GM12874 (cell line): Measurements from ENCODE around the gene PTPRK.

Experiments
- CTCF ChIP-seq: IDR thresholded peaks from 2 replicates; pipeline ENCODE4 v1.5.1; 2011; ENCODE audit warnings: low read depth, mild to moderate bottlenecking, control low read depth, low read length, moderate library complexity; ENCODE audit not compliant: insufficient read depth

PTPRK gene

GRCh38 chr6:127952831-127953230 lies 567.6 kb downstream of the PTPRK start:
- no peak for TF ChIP-seq CTCF

GRCh38 chr6:127952176-127952575 lies 568.2 kb downstream of the PTPRK start:
- no peak for TF ChIP-seq CTCF

GRCh38 chr6:127951172-127951917 lies 569.1 kb downstream of the PTPRK start:
- TF ChIP-seq CTCF: no peak

- no peak for TF ChIP-seq CTCF
These were observed 569.7 kb downstream of the PTPRK start for GRCh38 chr6:127950566-127951145.

- no peak for TF ChIP-seq CTCF
These were observed 571.1 kb downstream of the PTPRK start for GRCh38 chr6:127949251-127949650.

- no peak for TF ChIP-seq CTCF
These were observed 574.0 kb downstream of the PTPRK start for GRCh38 chr6:127946388-127946787.

- no peak for TF ChIP-seq CTCF
These were observed 574.8 kb downstream of the PTPRK start for GRCh38 chr6:127945434-127946097.
